K562 (cell line): ENCODE data around the gene FGG. TPM values are rescaled to one million over a fixed set of nuclear protein-coding genes. Genes with fewer than 3 reads are reported as not detected.

ENCODE experiments used
- ATAC-seq: fragments of 200-7000 bp; cut with Tn5 transposase; 3 replicates; pipeline ENCODE4 v1.9.1; 2020; ENCODE audit warnings: moderate library complexity
- BruUV-seq: library from RNA; stranded (reverse); fragments of 400-500 nt; replicated peaks from 2 replicates; lab custom pipeline; 2021; lab: Mats Ljungman, UMichigan
- CTCF ChIA-PET: fragments of 300-600 bp; formaldehyde crosslinking; extraction: SDS; loops from one replicate; lab custom pipeline; 2021; ENCODE audit warnings: low intra/inter-chr PET ratio; lab: Yijun Ruan, JAX
- POLR2A ChIA-PET: fragments of 300-600, 350-650 bp; sonication (Branson Sonifier 250); formaldehyde crosslinking; extraction: SDS; loops from one replicate; lab custom pipeline; 2021; ENCODE audit warnings: antibody characterized with exemption, inconsistent platforms; lab: Yijun Ruan, JAX
- DNase-seq, 4 experiments: peaks; one replicate each; pipeline versions ENCODE4 v3.0.0 to v3.0.0-alpha.2; 2011 to 2018; ENCODE audit warnings: low spot score in 3 of 4, mixed read lengths in 3 of 4; ENCODE audit errors: extremely low read depth in 1 of 4
- FAIRE-seq: peaks from 2 replicates; lab custom pipeline; 2011; peaks lifted over from hg19 to GRCh38; lab: Jason Lieb, UNC
- H2AFZ ChIP-seq: 2 replicates; pipeline ENCODE4 v1.6.0; 2011; ENCODE audit warnings: low read depth, low read length, control low read depth, inconsistent platforms
- H3K27ac ChIP-seq: fragments of 200-600 bp; 3 replicates; pipeline ENCODE4 v1.8.0; 2011; ENCODE audit warnings: low read depth, mild to moderate bottlenecking, control low read depth, inconsistent platforms, low read length, moderate library complexity, mixed read lengths; ENCODE audit errors: extremely low read depth
- H3K27me3 ChIP-seq, 2 experiments: fragments of 300-600 bp in 1 of 2; 2 replicates in 1 of 2; 3 replicates in 1 of 2; pipeline versions ENCODE4 v1.6.0 to v1.8.0; 2011; ENCODE audit warnings: inconsistent platforms in 2 of 2, low read length in 2 of 2, mild to moderate bottlenecking in 1 of 2, mixed read lengths in 1 of 2, moderate library complexity in 1 of 2; ENCODE audit not compliant: control insufficient read depth in 2 of 2, insufficient read depth in 2 of 2
- H3K36me3 ChIP-seq: fragments of 300-600 bp; 3 replicates; pipeline ENCODE4 v1.8.0; 2011; ENCODE audit warnings: mild to moderate bottlenecking, low read length, inconsistent platforms; ENCODE audit not compliant: control insufficient read depth, insufficient read depth
- H3K4me1 ChIP-seq, 2 experiments: fragments of 200-600 bp in 1 of 2; replicated peaks in 1 of 2; 2 replicates in 1 of 2; 3 replicates in 1 of 2; pipeline versions ENCODE4 v1.5.1 to v1.8.0; 2011; ENCODE audit warnings: inconsistent platforms in 2 of 2, low read length in 2 of 2, mild to moderate bottlenecking in 1 of 2, mixed read lengths in 1 of 2, moderate library complexity in 1 of 2; ENCODE audit not compliant: control insufficient read depth in 2 of 2, insufficient read depth in 2 of 2
- H3K4me2 ChIP-seq: 2 replicates; pipeline ENCODE4 v1.6.1; 2011; ENCODE audit warnings: low read length, control low read depth, inconsistent platforms, mixed read lengths; ENCODE audit not compliant: insufficient read depth
- H3K4me3 ChIP-seq: fragments of 200-600 bp; sonication (generic), shearing (Covaris generic); 2 replicates; pipeline ENCODE4 v1.5.1; 2016; ENCODE audit warnings: control low read depth, inconsistent platforms
- H3K79me2 ChIP-seq: fragments of 200-600 bp; 3 replicates; pipeline ENCODE4 v1.8.0; 2011; ENCODE audit warnings: low read length, inconsistent platforms; ENCODE audit not compliant: control insufficient read depth, insufficient read depth
- H3K9ac ChIP-seq, 2 experiments: 2 replicates each; pipeline versions ENCODE4 v1.6.0 to v1.6.1; 2011; ENCODE audit warnings: low read depth in 2 of 2, low read length in 2 of 2, control low read depth in 1 of 2, inconsistent platforms in 1 of 2, mild to moderate bottlenecking in 1 of 2, mixed read lengths in 1 of 2; ENCODE audit not compliant: insufficient read depth in 1 of 2
- H3K9me1 ChIP-seq: one replicate; pipeline ENCODE4 v1.6.0; 2011; ENCODE audit warnings: inconsistent platforms, mild to moderate bottlenecking, low read length, moderate library complexity; ENCODE audit not compliant: control insufficient read depth, insufficient read depth
- H3K9me3 ChIP-seq: replicated peaks from 2 replicates; pipeline ENCODE4 v1.5.1; 2011; ENCODE audit warnings: low read depth, low read length, inconsistent platforms; ENCODE audit not compliant: control insufficient read depth, insufficient read depth
- H4K20me1 ChIP-seq: replicated peaks from 2 replicates; pipeline ENCODE4 v1.6.1; 2011; ENCODE audit warnings: low read length, inconsistent platforms, mixed read lengths; ENCODE audit not compliant: control insufficient read depth, insufficient read depth
- C11orf30 ChIP-seq: fragments of 450-650 bp; IDR thresholded peaks from 2 replicates; pipeline ENCODE4 v1.6.1; 2016; ENCODE audit warnings: low read depth, mild to moderate bottlenecking
- ETV6 ChIP-seq, 3 experiments: fragments of 150-350 bp in 1 of 3; sonication (generic) in 1 of 3; formaldehyde crosslinking in 1 of 3; IDR thresholded peaks; 2 replicates each; pipeline versions ENCODE4 v1.6.1 to v1.8.0; 2014 to 2022; ENCODE audit warnings: borderline replicate concordance in 2 of 3, low read depth in 2 of 3, antibody characterized with exemption in 1 of 3, low read length in 1 of 3, mild to moderate bottlenecking in 1 of 3, missing genetic modification reagents in 1 of 3
- HMGXB4 ChIP-seq: sonication (generic); formaldehyde crosslinking; IDR thresholded peaks from 2 replicates; pipeline ENCODE4 v1.8.1; 2023; ENCODE audit warnings: mild to moderate bottlenecking, missing genetic modification reagents
- MAFG ChIP-seq: fragments of 450-650 bp; conservative IDR thresholded peaks from 2 replicates; pipeline ENCODE4 v1.6.1; 2016; ENCODE audit warnings: missing genetic modification characterization, missing compliant biosample characterization
- MAX ChIP-seq: sonication (generic); formaldehyde crosslinking; IDR thresholded peaks from 2 replicates; pipeline ENCODE4 v1.9.0; 2022; ENCODE audit warnings: mild to moderate bottlenecking, missing genetic modification reagents
- MLX ChIP-seq, 2 experiments: fragments of 450-650 bp in 1 of 2; sonication (generic) in 1 of 2; formaldehyde crosslinking; conservative IDR thresholded peaks; 2 replicates each; pipeline versions ENCODE4 v1.4.0 to v1.8.1; 2020 to 2022; ENCODE audit warnings: mild to moderate bottlenecking in 1 of 2, missing genetic modification reagents in 1 of 2
- POLR2H ChIP-seq: IDR thresholded peaks from 2 replicates; pipeline ENCODE4 v1.6.1; 2016; ENCODE audit warnings: missing genetic modification characterization, low read depth, mild to moderate bottlenecking, control low read depth, missing compliant biosample characterization, moderate library complexity
- TGIF2 ChIP-seq: sonication (generic); formaldehyde crosslinking; IDR thresholded peaks from 2 replicates; pipeline ENCODE4 v1.8.1; 2022; ENCODE audit warnings: mild to moderate bottlenecking, missing genetic modification reagents, moderate library complexity
- TRIM28 ChIP-seq: fragments of 450-650 bp; IDR thresholded peaks from 2 replicates; pipeline ENCODE4 v1.6.1; 2017
- ZNF316 ChIP-seq: fragments of 450-650 bp; IDR thresholded peaks from 2 replicates; pipeline ENCODE4 v1.6.1; 2016
- WGBS: fragments of 100-300 bp; shearing (Covaris generic); methylation state at CpG from one replicate; pipeline ENCODE4 v1.1.6; 2016; ENCODE audit warnings: low coverage, mixed read lengths; ENCODE audit not compliant: insufficient coverage; ENCODE audit errors: missing lambda C conversion rate; 5-methylcytosine and 5-hydroxymethylcytosine counted together
- in situ Hi-C: fragments of 300-500 bp; cut with MboI; formaldehyde crosslinking; loops from 4 replicates; pipeline ENCODE4 v1.15.0; 2018; ENCODE audit warnings: inconsistent platforms, mixed read lengths
- intact Hi-C: fragments of 100-400 bp; cut with micrococcal nuclease; formaldehyde crosslinking; loops from 2 replicates; pipeline ENCODE4 v1.14.2; 2022
- polyA plus RNA-seq, 8 experiments: library from polyadenylated mRNA; depleted of rRNA in 4 of 8; stranded (reverse) in 5 of 8; unstranded in 3 of 8; fragments of >200 nt; fragmentation: Nextera tagmentation in 2 of 8; fragmentation: Illumina TruSeq in 1 of 8; extraction: Ambion mirVana in 2 of 8; extraction: Trizol in 1 of 8; gene quantifications; 2 replicates each; pipeline versions ENCODE4 v1.2.1 to v1.2.3, GENCODE V29; 2011 to 2014; ENCODE audit warnings: inconsistent platforms in 1 of 8, missing spikeins in 1 of 8
- total RNA-seq, 7 experiments: library from RNA; depleted of rRNA in 6 of 7; stranded (reverse); fragments of >200 nt in 6 of 7; fragmentation: Illumina TruSeq in 2 of 7; extraction: Trizol in 2 of 7; gene quantifications; 2 replicates each; pipeline versions ENCODE4 v1.2.1 to v1.2.3, GENCODE V29; 2011 to 2021; ENCODE audit warnings: low replicate concordance in 1 of 7

The FGG gene
- total and polyA plus RNA-seq, 9 of the 15 experiments (the other 6 are each of a cell fraction or from before 2014, with no cell fraction given) = 0.08 to 2.2 (median 0.33) TPM; not detected in 2

DNA sequence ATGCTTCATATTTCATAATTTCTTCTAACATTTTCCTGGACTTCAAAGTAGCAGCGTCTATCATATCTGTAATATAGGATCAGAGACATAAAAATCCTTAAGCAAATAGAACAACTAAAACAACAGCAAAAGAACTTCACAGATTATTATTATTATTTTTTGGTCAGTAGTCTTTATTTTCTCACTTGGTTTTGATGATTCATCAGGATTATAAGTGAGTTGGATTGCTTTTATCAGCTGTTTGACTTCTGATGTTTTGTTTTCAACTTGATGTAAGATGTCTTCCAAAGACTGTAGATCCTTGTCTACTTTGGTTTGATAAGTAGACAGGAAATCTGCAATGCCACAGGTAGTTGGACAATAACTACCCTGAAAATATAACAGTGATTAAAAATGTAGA, 623 bp downstream of the FGG start:
- no peak overlapping the region for H2AFZ ChIP-seq
- POLR2A ChIA-PET = no interaction called here
- H3K36me3 ChIP-seq = no peaks in the 10 kb centered on the region
- TF ChIP-seq C11orf30 (peak; percentile 36; the same call in 1 of the 2 replicates), HMGXB4 (CRISPR knock-in tag) (no peak), MAFG (tag) (0 out of 2 replicates have a peak, but pooled peaks have one; percentile 5)
- intact Hi-C loops (loop anchor here (10.0 kb wide), 1 partner anchor 837 kb away; no protein-coding TSS in a partner anchor), in situ Hi-C loops (no loop called here)
- H3K4me2 ChIP-seq = no peak overlapping the region
- no peak overlapping the region for H3K27ac ChIP-seq
- H4K20me1 ChIP-seq = no peaks in the 10 kb centered on the region
- DNase-seq = no peak
- no TSS peak for BruUV-seq
- H3K9me1 ChIP-seq = no peaks in the 10 kb centered on the region
- no peaks in the 10 kb centered on the region for H3K27me3 ChIP-seq
- no peak for FAIRE-seq
- no peak overlapping the region for H3K4me3 ChIP-seq
- H3K9me3 ChIP-seq = no peaks in the 10 kb centered on the region
- CTCF ChIA-PET = no interaction called here
- no peaks in the 10 kb centered on the region for H3K4me1 ChIP-seq
- 4% methylated on average over 1 of the region's 1 CpG for WGBS
- H3K9ac ChIP-seq = no peak overlapping the region
- ATAC-seq = no peak
- no peaks in the 10 kb centered on the region for H3K79me2 ChIP-seq

- no peak overlapping the region for H3K9ac ChIP-seq
- POLR2A ChIA-PET = no interaction called here
Observed at GRCh38 chr4:154610582-154610981, 1.9 kb downstream of the FGG start.

More at GRCh38 chr4:154610582-154610981, 1.9 kb downstream of the FGG start:
- Histone ChIP-seq H3K4me2 (no peak overlapping the region), H3K9me1 (no peaks in the 10 kb centered on the region), H3K27ac (no peak overlapping the region), H3K4me1 (no peaks in the 10 kb centered on the region), H3K79me2 (no peaks in the 10 kb centered on the region), H3K9me3 (no peaks in the 10 kb centered on the region), H2AFZ (no peak overlapping the region), H3K4me3 (no peak overlapping the region), H3K36me3 (no peaks in the 10 kb centered on the region), H4K20me1 (no peaks in the 10 kb centered on the region), H3K27me3 (no peaks in the 10 kb centered on the region)
- FAIRE-seq (no peak), DNase-seq (no peak), ATAC-seq (no peak)
- TF ChIP-seq TGIF2 (CRISPR knock-in tag) (no peak), MLX (CRISPR knock-in tag; conservative IDR thresholded peaks at IDR 0.05) (no peak), ETV6 (IDR thresholded peaks at IDR 0.05; ENCODE audit: borderline replicate concordance in 1 of 2, low read depth in 2 of 2, low read length in 1 of 2) (no peak), ETV6 (CRISPR knock-in tag; IDR thresholded peaks at IDR 0.05; ENCODE audit: borderline replicate concordance) (no peak), ZNF316 (peak; percentile 9; the same call in 1 of the 2 replicates), MAX (CRISPR knock-in tag) (no peak), POLR2H (tag) (no peak), TRIM28 (no peak)
- CTCF ChIA-PET = no interaction called here
- WGBS = 1% methylated on average over 4 of the region's 4 CpGs
- intact Hi-C loops = loop anchor here (10.0 kb wide), 1 partner anchor 836 kb away; no protein-coding TSS in a partner anchor
- BruUV-seq = no TSS peak
- in situ Hi-C loops = no loop called here
